DMS153 (cell line): ENCODE data around the gene PCSK6.

Experiments
- DNase-seq: peaks from one replicate; lab custom pipeline; 2025; lab: John Stamatoyannopoulos, UW

The PCSK6 gene

DNA sequence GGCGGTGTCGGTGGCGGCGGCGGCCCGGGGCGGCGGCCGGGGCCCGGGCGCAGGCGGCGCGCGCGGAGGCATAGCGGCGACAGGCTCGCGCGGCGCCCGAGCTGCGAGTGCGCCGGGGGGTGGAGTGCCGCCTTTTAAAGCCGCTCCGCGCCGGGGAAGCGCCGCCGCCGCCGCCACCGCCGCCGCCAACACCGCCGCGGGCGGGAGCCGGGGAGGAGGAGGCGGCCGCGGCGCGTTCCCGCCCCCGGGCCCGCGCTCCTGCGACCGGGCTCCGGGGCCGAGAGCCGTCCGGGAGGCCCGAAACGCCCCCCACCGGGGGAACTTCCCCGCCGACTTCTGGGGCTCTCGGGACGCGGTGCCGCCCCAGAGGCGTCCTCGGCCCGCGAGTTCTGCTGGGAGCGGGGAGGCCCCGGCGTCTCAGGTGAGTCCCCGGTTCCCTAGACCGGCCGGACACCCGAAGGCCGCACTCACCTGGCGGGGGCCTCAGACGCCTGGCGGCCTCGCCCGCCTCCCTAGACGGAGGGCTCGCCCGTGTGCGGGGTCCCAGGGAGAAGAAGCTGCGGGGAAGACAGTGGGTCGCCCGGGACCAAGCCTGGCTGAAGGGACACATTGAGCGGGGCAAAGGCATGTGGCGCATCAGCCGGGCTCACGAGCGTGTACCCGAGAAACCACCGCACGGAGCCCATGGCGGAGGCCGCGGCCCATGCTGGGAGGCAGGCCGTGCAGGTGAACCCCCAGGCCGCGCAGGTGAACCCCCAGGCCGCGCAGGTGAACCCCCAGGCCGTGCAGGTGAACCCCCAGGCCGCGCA, at the start of gene PCSK6:
TSS of gene PCSK6 (minus strand) at position 109 of the 809 bp plus-strand sequence. CDS start at position 72, 37 bp downstream.
- no peak for DNase-seq

DNA sequence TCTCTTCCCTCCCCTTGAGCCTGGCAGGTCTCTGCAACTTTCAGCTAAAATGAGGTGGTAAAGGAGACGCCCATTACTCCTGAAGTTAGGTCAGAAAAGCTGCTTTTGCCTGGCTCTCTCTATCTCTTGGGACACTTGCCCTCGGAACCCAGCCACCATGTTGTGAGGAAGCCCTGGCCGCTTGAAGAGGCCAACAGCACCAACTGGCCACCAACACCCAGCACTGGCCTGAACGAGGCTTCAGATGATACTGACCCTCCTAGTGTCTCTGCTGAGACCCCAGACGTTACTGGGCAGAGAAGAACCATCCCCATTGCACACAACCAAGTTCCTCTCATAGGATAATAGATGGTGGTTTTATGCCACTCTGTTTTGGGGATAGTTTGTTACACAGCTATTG, 49.5 kb upstream of the PCSK6 start:
- DNase-seq: no peak

DNA sequence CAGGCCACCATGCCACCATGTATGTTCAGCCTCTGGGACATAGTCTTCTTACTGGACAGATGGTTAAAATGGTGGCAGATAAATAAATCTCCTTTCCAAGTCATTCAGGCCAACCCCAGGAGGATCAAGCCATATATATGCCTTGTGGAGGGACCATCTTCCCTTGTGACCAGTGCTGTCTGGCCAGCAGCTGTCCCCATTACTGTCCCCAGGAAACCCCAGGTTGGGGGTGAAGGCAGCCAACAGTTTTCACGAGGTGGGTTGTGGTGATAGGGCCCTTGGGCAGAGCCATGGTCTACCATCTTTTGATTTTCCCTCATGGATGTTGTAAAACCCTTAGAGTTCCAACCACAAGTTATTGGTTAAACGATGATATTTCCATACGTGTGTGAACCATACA, 48.7 kb upstream of the PCSK6 start:
- no peak for DNase-seq

GRCh38 chr15:101537483-101538080, 48.1 kb upstream of the PCSK6 start:
- no peak for DNase-seq

GRCh38 chr15:101536875-101537405, 47.4 kb upstream of the PCSK6 start:
- DNase-seq: no peak

- DNase-seq: no peak
These were observed 46.8 kb upstream of the PCSK6 start for GRCh38 chr15:101536166-101536874.

GRCh38 chr15:101535170-101535902, 45.8 kb upstream of the PCSK6 start:
- DNase-seq: no peak

- DNase-seq: no peak
These were observed 45.0 kb upstream of the PCSK6 start for GRCh38 chr15:101534376-101534970.

- no peak for DNase-seq
These were observed 44.0 kb upstream of the PCSK6 start for GRCh38 chr15:101533371-101534140.

DNA sequence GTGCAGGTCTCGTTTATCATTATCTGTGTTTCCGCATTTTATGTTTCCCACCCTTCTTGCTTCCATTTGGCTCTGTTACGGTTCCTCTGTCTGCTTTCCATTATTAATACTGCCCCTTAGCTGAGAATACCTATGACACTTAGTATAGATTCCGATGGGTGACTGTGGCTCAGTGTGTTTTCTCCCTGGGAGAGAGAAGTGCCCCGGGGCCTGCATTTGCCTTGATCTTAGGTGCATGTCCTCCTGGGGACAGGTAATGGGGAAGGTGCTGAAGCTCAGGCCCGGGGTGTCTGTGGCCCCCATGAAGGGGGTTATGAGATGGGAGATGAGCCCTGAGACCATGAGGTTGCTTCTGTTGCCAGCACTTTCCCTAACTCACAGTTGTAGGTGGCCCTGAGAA, 43.4 kb upstream of the PCSK6 start:
- DNase-seq: no peak

DNA sequence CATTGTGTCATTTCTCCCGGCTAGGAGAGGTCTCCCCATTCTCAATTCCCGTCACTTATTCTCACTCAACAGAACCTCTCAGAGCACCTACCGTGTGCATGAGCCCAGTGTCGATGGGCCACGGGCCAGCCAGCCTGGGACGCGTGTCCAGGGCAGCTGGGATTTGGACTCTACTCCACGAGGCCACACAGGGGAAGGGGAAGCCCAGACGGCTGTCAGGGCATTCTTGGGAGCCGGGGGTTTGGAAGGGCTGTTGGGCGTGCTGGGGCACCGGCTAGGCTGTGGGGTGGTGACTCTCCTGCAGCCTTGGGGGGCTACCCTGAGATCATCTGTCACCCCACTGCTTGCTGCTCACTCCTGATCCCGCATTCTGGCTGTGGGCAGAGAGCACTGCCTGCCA, 41.7 kb upstream of the PCSK6 start:
- no peak for DNase-seq

GRCh38 chr15:101530224-101530958, 40.9 kb upstream of the PCSK6 start:
- no peak for DNase-seq

- DNase-seq: no peak
These were observed 39.4 kb upstream of the PCSK6 start for GRCh38 chr15:101528917-101529299.

DNA sequence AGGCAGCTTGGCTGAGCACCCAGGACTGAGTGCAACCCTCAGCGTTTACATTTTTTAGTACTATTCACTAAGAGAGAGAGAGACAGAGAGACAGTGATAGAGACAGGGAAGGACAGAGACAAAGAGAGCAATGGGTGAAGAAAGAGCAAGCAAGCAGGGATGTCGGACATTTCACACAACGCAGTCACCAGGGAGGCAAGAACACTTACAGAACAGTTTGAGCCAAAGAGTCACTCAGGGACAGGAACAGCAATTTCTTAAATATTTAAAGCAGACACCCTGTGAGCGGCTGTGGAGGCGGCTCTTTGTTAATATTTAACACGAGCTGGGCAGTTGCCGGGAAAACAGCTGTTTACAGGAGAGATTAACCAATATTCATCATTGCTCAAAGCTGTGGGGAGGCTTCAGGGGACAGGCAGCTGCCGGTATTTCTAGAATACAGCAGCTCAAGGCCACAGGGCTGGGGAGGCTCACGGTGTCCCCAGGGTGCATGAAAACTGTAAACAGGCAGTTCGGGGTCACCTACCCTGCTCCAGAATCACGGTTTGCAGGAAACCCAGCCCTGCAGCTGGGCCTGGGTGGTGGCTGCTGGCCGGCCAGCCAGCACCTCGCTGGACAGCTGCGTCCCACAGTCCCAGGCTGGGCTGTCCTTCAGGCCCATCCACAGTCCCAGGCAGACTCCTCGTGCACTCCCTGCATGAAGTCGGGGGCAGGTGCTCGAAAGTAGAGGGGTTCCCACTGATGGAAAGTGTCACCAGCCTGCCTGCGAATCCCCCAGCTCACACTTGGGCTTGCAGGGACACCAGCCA, 38.8 kb upstream of the PCSK6 start:
- DNase-seq: no peak

DNA sequence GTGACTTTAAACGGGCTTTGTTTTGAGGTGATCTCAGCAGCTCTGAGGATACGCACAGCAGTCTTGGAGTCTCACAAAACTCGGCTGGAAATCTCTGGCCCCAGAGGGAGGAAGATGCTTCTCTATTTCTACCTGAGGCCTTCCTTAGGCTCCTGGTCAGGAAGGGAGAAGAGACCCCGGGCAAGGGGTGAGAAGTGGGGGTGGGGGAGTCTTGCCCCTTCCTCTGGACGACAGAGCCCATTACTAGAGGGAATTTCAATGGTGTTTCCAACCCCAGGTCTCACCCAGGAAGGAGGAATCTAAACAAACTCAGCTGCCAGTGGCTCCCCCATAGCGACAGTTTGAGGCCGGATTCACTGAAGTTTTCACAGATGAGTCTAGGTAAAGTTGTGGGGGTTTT, 37.4 kb upstream of the PCSK6 start:
- no peak for DNase-seq

- DNase-seq: no peak
These were observed 36.9 kb upstream of the PCSK6 start for GRCh38 chr15:101526442-101526841.

- no peak for DNase-seq
These were observed 36.5 kb upstream of the PCSK6 start for GRCh38 chr15:101526021-101526420.

- DNase-seq: no peak
These were observed 35.7 kb upstream of the PCSK6 start for GRCh38 chr15:101525087-101525669.

DNA sequence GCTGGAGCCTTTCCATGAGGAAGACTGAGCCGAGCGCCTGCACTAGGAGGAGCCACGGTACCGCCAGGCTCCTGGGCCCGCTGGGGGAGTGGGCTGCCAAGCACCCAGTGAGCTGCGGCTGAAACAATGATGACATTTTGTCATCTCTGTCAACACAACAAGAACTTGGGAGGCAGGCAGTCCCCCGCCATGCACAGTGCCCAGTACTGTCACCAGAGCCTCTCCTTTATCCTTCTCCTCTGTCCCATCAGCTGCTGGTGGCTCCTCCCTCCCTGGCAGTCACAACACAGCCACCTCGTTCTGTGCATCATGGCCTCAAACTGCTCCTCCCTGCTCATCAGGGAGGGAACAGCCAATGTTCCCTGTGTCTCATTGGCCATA, 34.0 kb upstream of the PCSK6 start:
- no peak for DNase-seq
